Glomerular visceral epithelial cell (primary cell): Measurements from ENCODE around the gene ATP10D.
A peak's percentile ranks its signal among the peaks of the same experiment; 100 is the strongest.
"Not testable (repeated sequence)": the region's sequence is repeated elsewhere in the genome, so short reads cannot be mapped to it uniquely, and the experiment has no call there.

Source experiments
- DNase-seq: peaks from one replicate; pipeline ENCODE4 v3.0.0-alpha.2; 2016; ENCODE audit errors: extremely low spot score

ATP10D gene

DNA sequence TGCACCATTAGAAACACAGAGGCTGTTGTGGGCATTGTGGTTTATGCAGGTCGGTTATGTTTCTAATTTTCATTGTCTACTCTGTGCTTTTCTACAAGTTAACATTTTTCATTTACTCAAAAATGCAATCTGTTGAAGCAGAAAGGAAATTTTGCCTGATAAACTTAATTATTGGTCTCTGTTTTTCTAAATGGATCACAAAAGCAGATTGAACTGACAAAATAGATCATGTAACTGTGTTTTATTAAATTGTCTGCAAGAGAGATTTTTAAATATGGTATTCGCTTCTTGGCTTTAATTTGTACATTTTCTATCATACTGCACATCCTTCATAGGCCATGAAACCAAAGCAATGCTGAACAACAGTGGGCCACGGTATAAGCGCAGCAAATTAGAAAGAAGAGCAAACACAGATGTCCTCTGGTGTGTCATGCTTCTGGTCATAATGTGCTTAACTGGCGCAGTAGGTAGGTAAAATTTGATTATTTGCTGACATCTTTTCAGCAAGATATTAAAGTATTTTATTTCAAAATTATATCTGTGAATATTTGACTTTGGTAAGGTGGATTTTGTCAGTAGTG lies 50.6 kb downstream of the ATP10D start:
- DNase-seq = no peak

DNA sequence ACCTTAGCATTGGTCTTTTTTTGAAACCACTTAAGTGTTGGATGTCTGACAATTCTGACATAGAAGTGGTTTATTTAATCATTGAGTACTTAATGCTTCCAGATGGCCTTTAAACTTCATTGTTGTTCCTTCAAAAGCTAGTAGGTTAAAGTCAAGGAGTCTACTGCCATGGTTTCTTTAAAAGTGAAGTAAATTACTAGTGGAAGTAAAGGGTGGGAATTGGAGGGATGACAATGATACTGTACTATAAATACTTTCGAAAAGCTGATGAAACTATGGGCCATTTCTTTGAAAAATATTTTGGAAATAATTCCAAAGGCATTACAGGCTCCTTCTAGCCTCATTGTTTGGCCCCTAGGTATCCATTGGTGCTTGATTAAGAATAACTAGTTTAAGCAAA lies 51.9 kb downstream of the ATP10D start:
- no peak for DNase-seq

DNA sequence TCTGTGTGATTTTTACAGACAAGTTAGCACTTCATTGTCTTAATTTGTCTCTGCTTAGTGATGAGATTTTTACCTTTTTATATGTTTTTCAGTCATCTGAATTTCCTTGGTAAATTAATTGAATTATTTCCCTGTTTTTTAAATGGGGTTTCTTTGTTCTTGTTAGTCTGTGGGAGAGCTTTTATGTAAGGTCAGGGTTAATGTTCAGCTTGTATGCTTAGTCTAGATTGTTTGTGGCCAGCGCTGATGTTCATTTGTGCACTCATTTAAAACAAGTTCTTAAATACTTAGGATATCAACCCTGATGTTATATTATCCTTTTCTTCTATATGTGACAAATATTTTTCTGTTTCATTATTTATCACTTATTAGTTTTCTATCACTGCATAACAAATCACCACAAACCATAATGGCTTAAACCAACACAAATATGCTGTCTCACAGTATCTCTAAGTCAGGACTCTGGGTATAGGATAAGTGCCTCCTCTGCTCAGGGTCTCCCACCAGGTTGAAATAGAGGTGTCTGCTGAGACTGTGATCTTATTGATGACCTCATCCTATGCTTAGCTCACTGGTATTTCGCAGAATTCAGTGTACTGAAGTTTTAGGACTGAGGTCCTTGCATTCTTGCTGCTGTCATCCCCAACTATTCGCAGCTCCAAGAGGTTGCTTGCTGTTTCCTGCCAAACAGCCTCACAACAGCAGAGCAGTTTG lies 53.2 kb downstream of the ATP10D start:
- DNase-seq = peak; percentile 35

DNA sequence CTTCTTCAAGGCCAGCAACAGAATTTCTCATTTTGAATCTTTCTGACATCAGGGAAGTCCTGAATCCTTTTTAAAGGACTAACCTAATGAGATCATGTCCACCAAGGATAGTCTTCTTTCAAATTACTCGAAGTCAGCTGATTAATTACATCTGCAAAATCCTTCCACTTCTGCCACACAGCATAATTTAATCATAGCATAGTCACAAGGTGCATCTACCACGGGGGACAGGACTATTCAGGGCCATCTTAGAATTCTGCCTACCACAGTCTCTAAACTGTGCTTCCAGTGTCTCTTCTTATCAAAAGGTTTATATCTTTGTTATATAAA lies 53.7 kb downstream of the ATP10D start:
- DNase-seq = no peak

DNA sequence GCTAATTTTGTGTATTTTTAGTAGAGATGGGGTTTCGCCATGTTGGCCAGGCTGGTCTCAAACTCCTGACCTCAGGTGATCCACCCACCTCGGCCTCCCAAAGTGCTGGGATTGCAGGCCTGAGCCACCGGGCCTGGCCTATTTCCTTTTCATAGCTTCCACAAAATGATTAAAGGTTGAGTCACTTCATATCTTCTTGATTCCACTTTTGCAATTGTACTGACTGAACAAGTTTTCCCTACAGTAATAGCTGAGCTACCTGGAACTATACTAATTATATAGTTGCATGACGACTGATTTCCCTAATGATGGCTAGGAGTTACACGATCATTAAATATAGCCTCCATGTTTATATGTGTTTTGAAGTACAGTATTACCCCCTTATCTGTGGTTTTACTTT lies 57.6 kb downstream of the ATP10D start:
- not testable (repeated sequence) for DNase-seq

DNA sequence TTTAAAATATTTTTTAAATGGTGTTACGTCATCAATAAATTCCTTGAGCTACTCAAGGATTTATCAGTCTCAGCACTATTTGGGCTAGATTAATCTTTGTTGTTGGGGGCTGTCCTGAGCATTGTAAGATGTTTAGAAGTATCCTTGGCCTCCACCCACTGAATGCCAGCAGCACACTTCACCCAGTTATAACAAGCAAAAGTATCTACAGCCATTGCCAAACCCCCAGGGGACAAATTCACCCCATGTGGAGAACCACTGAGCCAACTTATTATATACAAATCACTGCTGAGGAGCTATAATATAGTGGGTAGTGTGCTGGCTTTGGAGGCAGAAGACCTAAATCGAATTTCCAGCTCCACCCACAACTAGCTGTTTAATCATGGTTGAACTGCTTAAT lies 58.3 kb downstream of the ATP10D start:
- DNase-seq = no peak

DNA sequence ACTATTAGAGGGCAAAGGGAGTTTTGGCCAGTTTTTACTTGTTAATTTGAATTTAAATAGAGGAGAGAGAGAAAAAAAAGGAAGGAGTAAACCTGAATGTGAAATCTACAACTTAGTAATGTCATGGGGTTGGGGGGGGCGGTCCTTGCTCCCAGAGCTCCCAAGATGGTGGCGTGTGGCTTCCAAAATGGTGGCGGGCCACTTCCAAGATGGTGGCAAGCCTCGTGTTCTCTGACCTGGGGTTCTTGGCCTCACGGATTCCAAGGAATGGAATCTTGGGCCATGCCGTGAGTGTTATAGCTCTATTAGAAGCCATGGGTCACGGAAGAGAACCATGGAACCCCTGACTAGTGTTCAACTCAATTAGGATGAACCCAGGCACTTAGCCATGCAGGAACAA lies 65.3 kb downstream of the ATP10D start:
- not testable (repeated sequence) for DNase-seq

DNA sequence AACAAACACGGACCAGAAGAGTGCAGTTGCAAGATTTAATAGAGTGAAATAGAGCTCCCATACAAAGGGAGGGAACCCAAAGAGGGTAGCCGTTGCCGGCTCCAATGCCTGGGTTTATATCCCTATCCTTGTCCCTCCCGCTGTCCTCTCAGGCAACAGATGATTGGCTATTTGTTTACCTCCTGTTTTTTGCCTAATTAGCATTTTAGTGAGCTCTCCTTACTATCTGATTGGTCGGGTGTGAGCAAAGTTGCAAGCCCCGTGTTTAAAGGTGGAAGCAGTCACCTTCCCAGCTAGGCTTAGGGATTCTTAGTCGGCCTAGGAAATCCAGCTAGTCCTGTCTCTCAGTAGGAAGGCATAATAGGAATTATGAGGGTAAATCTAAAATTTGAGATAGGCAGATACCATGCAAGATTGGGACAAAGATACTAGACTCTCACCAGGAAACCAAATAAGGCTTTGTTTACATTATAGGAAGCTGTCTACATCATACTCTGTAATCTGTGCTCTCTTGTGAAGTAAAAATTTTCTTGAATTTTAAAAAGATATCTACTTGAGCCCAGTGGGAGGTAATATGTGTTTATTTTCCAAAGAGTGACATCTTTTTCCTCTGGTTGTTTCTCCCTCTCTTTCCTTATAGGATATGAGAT lies 65.9 kb downstream of the ATP10D start:
- no peak for DNase-seq

DNA sequence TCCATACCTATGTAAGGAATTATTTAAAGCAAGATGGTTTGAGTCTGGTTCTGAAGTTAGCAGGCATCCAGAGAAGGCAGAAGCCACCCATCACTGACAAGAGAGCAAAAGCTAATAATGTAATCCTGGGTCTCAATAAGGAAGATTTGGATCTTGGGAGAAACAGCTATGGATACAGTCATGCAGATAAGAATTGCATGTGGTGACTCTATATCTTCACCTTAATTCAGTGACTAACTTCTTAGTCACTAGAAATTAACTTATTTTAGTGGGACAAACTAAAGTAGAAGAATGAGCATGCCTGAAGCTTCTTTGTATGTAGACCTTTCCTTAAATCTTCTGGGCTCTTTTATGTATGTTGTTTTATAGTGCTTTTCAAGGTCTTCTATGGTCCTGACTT lies 66.6 kb downstream of the ATP10D start:
- DNase-seq = no peak

DNA sequence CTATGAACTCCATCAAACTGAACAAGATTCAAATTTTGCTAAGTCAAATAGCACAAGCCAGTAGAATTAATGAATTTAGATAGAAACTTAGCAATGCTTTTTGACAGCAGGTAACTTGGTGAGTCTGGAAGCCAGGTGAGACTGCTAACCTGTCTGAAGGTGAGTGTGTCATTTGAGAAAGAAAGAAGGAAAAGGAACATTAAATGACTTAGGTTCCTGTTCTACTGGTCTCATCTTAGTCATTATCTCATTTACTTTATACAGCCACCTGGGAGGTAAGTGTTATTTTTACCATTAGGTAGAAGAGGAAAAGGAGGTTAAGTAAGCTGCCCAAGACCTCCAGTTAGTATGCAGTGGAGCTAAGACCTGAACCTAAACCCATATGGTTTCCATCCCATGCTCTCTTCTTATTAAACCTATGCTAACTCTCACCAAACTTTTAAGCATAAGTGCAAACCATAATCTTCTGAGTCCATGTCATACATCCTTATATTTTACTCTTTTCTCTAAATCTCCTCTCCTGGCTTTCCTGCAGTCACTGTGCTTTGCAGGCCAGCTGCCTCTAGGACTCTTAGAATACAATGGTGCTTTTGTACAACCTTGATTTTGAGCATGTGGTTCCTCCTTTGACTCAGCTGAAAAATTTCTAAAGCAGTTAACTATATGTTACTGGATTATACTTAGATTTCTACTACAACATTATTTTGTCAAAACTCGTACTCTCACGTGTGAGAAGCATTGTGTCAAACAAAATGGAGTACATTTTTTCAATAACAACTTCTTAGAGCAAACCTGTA lies 68.5 kb downstream of the ATP10D start:
- DNase-seq = no peak

DNA sequence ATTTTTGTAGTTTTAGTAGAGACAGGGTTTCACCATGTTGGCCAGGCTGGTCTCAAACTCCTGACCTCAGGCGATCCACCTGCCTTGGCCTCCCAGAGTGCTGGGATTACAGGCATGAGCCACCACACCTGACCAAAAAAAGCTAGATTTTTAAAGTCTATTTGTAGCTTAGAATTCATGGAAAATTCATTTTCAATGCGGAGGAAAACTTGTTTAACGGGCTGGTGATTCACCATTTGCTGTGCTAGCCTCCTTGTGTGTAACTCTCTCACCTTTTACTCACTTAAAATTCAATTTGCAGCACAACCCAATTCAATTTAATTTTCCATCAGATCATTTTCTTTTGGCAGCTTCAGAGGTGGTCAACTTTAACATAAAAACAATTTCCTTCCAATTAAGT lies 70.8 kb downstream of the ATP10D start:
- not testable (repeated sequence) for DNase-seq

DNA sequence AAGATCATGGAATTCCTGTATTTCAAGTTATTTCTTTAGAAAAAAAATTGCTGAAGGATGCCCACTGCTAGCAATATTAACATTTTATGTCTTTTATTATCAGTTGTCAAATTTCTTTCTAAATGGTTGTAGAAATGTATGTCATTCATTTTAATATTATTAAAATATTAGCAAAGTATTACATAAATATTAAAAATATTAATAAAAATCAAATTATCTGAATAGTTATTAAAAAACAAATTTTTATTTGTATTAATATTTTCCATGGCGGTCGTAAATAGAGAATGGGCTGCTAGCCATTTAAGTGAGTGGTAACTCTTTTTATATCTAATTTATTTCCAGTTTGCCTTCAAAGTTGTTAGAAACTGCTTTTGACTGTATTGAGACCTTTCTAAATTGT lies 72.2 kb downstream of the ATP10D start:
- no peak for DNase-seq

DNA sequence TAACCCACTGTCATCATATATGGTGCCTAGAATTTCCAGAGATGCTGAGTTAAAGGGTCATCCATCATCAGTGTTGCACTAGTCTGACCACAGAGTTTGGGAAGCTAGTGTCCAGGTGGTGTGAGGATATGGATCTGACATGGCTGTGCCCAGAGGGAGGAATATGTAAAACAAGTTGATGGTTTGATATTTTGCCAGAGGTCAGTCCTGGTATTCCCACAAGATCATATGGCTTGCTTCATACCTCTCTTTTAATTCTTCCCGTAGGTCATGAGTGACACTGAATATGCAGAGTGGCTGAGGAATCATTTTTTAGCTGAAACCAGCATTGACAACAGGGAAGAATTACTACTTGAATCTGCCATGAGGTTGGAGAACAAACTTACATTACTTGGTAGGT lies 75.6 kb downstream of the ATP10D start:
- DNase-seq = no peak

DNA sequence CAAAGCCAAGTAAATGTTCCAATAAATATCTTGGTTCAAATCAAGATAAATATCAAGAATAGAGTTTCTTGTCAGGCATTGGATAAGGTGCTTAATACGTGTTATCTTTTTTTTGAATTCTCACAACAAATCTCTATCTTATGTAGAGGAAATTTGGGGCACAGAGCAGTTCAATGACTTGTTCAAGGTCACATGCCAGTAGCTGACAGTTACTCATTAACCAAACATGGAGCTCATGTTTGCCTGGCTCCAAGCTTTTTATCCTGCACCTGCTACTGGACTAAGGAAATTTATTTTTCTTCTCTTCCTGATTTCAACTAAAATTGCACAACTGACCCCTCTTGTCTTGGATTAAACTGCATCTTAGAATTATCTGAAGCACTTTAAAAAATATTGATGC lies 76.3 kb downstream of the ATP10D start:
- no peak for DNase-seq

DNA sequence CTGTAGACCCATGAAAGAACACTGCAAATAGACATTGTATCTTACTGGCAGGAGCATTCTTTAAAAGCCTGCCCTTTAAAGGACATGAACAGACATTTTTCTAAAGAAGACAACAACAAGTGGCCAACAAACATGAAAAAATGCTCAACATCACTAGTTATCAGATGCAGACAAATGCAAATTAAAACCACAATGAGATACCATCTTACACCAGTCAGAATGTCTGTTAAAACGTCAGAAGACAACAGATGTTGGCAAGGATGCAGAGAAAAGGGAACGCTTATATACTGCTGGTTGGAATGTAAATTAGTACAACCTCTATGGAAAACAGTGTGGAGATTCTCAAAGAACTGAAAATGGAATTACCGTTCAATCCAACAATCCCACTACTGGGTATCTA lies 77.2 kb downstream of the ATP10D start:
- no peak for DNase-seq

DNA sequence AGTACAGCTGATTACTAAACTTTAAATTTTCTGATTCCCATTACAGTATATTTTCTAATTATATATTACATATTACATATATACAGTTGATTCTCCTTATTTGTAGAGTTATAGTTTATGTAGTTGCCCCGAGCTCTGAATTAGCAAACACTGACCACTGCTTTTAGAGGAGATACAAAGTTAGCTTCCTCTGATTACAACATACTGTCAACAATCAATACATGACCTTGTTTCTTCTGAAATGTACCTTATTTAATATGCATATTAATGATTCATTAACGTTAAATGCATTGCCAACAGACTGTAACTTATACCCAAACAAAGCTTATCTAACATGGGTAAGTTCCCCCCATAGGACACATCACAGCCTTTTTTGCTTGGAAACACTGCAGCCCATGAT lies 81.5 kb downstream of the ATP10D start:
- no peak for DNase-seq

DNA sequence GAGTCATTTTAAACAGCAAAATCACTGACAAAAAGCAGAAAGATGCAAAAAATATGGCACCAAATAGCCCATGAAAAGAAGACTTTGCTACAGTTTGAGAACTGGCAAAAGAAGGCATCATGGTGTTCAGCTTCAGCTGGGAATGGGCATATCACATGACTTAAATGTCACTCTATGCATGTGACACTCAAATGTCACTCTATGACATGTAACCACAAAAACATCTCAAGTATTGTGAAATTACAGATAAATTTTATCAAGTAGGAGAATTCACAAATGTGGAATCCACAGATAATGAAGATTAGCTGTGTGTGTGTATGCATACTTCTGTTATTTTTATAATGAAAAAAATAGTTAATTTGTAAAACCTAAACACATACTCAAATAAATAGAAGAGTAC lies 81.9 kb downstream of the ATP10D start:
- DNase-seq = no peak

DNA sequence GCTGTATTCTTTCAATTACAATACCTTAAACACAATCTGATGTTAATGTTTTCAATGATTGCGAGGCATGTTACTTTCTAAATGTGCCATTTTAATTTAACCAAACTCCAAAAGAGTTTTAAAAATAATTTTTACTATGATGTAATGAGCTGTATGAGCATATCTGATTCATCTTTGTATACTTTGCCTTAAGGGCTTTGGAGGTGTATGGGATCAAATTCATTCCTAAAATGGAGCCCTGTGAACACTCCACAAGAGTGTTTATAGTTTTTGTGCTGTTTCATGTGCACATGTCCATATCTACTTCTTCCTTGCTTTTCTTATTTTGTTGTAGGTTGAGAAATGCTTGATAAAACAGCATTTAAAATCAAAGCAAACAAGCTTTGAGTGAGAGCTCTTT lies 82.4 kb downstream of the ATP10D start:
- DNase-seq = no peak

DNA sequence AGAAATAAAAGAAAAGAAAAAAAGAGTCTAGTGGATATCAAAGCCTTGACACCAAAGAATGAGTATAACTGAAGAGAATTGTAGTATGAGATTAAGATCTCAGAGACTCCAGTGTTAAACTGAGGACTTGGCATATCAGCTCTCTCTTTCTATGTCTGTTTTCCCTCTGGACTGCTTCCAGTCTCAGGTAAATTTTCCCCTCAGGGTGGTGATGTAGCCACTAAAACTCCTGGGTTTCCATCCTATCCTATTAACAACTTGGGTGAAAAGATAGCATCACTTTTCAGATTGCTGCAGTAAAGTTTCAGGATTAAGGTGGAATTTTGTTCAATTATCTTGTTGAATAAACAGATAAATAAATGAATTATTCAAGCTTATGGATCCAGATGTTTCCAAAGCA lies 85.7 kb downstream of the ATP10D start:
- DNase-seq = no peak

DNA sequence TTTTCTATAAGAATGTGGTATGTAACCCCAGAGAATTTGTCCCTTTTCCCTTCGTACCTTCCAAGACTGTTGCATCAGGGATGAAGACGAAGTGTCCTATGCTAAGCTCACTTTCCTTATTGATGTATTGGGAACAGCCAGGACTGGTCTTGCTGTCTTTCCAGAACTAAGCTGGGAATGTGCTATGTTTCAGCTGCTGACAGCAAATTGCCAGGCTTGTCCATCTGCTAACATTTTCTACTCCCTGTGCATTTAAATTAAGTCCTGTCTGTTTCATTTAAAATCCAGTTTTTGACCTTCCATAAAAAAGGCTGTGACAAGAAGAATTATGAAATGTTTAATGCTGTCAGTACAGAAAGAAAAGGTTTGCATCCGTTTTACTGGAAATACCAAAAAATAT lies 87.9 kb downstream of the ATP10D start:
- DNase-seq = no peak

DNA sequence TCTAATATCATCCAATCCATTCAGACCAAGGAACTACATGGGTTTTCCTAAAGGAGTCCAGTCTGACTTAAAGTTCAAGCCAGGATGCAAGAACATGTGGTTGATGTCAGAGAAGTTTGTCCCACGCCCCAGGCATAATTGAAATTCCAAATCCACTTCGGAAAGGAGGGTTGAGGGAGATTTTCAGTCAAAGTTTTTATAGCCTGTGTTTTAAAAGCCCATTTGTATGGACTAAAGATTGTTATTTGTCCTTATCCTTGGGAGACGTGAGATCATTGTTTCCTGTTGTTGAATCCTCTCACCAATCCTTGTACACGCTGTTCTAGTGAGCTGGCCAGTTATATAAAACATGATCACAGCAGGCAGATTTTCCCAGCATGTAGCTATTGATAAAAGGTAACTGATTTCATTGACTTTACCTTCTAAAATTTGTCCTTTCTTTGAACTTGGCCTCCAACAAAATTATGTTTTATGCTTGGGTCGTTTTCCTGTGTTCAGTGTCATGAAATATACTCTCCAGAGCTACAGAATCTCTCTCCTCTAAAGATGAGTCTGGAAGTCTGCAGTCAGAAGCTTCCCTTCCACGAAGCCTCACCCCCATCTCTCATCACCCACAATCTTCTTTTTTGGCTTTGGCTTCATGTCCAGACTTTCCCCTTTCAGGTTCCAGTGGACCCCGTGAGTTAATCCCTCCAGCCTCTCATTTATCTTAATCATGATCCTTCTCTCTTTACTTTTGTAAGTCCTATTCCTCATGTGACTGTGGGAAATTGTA lies 92.9 kb downstream of the ATP10D start:
- DNase-seq = no peak

DNA sequence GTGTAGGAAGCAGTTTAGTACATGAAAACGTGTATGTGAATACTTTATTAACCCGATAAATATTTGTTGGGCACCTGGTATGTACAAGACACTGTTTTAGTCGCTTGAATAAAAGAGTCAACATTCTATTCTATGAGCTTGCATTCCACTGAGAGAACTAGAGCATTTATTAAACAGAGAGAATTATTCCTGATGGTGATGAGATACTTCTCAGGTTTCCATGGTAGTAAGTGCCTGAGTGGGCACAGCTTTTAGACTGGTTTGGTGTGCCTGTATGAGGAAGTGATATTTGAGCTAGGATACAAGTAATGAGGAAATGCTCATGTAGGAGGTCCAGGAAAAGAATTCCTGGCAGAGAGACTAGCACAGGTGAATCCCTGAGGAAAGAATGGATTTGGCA lies 94.2 kb downstream of the ATP10D start:
- DNase-seq = no peak
